ENCODE measurements around the gene CENPN. TPM values are rescaled to one million over a fixed set of nuclear protein-coding genes. Genes with fewer than 3 reads are reported as not detected.
A peak's percentile ranks its signal among the peaks of the same experiment; 100 is the strongest.

CENPN gene
- total and polyA plus RNA-seq, 2 of the 13 experiments (the other 11 are each of a cell fraction or from before 2014, with no cell fraction given) = 29.7 to 129 TPM

DNA sequence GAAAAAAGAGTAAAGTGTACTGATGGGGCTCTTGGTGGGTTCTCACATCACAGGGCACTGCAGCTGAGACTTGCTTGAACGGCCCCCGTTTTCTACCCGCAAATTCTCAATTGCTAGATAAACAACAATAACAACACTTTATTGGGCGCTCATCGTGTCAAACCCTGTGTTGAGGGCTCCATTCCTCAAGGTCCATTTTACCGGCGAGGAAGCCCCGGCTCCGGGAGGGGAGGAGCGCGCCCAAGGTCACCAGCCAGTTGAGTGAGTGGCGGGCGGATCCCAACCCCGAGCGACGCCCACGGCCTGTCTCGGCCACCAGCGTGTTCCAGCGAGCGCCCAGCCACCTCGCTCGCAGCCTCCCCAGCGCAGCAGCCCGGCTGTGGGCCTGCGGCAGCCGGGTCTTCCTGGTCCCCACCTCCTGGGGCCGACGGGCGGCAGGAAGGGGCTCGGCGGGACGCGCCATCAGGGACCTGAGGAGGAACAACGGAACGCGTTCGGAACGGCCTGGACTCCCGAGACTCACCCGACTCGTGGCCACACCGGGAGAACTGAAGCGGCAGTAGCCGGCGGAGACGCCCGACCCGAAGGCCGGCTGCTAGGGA is 702 bp upstream of the CENPN start (continued):
- TF ChIP-seq, protein P1, sequence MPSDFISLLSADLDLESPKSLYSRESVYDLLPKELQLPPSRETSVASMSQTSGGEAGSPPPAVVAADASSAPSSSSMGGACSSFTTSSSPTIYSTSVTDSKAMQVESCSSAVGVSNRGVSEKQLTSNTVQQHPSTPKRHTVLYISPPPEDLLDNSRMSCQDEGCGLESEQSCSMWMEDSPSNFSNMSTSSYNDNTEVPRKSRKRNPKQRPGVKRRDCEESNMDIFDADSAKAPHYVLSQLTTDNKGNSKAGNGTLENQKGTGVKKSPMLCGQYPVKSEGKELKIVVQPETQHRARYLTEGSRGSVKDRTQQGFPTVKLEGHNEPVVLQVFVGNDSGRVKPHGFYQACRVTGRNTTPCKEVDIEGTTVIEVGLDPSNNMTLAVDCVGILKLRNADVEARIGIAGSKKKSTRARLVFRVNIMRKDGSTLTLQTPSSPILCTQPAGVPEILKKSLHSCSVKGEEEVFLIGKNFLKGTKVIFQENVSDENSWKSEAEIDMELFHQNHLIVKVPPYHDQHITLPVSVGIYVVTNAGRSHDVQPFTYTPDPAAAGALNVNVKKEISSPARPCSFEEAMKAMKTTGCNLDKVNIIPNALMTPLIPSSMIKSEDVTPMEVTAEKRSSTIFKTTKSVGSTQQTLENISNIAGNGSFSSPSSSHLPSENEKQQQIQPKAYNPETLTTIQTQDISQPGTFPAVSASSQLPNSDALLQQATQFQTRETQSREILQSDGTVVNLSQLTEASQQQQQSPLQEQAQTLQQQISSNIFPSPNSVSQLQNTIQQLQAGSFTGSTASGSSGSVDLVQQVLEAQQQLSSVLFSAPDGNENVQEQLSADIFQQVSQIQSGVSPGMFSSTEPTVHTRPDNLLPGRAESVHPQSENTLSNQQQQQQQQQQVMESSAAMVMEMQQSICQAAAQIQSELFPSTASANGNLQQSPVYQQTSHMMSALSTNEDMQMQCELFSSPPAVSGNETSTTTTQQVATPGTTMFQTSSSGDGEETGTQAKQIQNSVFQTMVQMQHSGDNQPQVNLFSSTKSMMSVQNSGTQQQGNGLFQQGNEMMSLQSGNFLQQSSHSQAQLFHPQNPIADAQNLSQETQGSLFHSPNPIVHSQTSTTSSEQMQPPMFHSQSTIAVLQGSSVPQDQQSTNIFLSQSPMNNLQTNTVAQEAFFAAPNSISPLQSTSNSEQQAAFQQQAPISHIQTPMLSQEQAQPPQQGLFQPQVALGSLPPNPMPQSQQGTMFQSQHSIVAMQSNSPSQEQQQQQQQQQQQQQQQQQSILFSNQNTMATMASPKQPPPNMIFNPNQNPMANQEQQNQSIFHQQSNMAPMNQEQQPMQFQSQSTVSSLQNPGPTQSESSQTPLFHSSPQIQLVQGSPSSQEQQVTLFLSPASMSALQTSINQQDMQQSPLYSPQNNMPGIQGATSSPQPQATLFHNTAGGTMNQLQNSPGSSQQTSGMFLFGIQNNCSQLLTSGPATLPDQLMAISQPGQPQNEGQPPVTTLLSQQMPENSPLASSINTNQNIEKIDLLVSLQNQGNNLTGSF (CRISPR knock-in tag; IDR thresholded peaks at IDR 0.05) = no peak
- TF ChIP-seq SMYD3 (CRISPR knock-in tag; IDR thresholded peaks at IDR 0.05) (no peak), TEAD2 (CRISPR knock-in tag; IDR thresholded peaks at IDR 0.05) (no peak; the same call in 1 of the 2 replicates), ZNF768 (CRISPR knock-in tag; IDR thresholded peaks at IDR 0.05) (peak; percentile 71; the same call in 1 of the 2 replicates), MEIS2 (CRISPR knock-in tag; IDR thresholded peaks at IDR 0.05) (peak; percentile 45; the same call in 1 of the 2 replicates), HOXA9 (CRISPR knock-in tag; IDR thresholded peaks at IDR 0.05; ENCODE audit: borderline replicate concordance) (no peak), ARID2 (CRISPR knock-in tag; IDR thresholded peaks at IDR 0.05; ENCODE audit: borderline replicate concordance) (no peak), TBL1XR1 (IDR thresholded peaks at IDR 0.05; ENCODE audit: borderline replicate concordance, low read length, partially characterized antibody) (peak; percentile 5), KDM1A (CRISPR knock-in tag; IDR thresholded peaks at IDR 0.05) (0 out of 2 replicates have a peak, but pooled peaks have one; percentile 25), ZFP37 (CRISPR knock-in tag; IDR thresholded peaks at IDR 0.05; ENCODE audit: borderline replicate concordance) (no peak; the same call in 1 of the 2 replicates), NR1H2 (CRISPR knock-in tag; IDR thresholded peaks at IDR 0.05; ENCODE audit: borderline replicate concordance, low read depth) (no peak), PAWR (CRISPR knock-in tag; IDR thresholded peaks at IDR 0.05; ENCODE audit: borderline replicate concordance) (no peak), ZNF441 (CRISPR knock-in tag; IDR thresholded peaks at IDR 0.05; ENCODE audit: borderline replicate concordance) (peak; percentile 88; the same call in 1 of the 2 replicates), ETV5 (CRISPR knock-in tag; IDR thresholded peaks at IDR 0.05; ENCODE audit: borderline replicate concordance) (peak; percentile 16; the same call in 1 of the 2 replicates)
- TF ChIP-seq, protein P2, sequence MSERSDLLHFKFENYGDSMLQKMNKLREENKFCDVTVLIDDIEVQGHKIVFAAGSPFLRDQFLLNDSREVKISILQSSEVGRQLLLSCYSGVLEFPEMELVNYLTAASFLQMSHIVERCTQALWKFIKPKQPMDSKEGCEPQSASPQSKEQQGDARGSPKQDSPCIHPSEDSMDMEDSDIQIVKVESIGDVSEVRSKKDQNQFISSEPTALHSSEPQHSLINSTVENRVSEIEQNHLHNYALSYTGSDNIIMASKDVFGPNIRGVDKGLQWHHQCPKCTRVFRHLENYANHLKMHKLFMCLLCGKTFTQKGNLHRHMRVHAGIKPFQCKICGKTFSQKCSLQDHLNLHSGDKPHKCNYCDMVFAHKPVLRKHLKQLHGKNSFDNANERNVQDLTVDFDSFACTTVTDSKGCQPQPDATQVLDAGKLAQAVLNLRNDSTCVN (CRISPR knock-in tag; IDR thresholded peaks at IDR 0.05; ENCODE audit: borderline replicate concordance) = peak; percentile 19; the same call in 1 of the 2 replicates
- TF ChIP-seq, protein P3, sequence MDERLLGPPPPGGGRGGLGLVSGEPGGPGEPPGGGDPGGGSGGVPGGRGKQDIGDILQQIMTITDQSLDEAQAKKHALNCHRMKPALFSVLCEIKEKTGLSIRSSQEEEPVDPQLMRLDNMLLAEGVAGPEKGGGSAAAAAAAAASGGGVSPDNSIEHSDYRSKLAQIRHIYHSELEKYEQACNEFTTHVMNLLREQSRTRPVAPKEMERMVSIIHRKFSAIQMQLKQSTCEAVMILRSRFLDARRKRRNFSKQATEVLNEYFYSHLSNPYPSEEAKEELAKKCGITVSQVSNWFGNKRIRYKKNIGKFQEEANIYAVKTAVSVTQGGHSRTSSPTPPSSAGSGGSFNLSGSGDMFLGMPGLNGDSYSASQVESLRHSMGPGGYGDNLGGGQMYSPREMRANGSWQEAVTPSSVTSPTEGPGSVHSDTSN (CRISPR knock-in tag; IDR thresholded peaks at IDR 0.05) = no peak
- TF ChIP-seq, protein P4, sequence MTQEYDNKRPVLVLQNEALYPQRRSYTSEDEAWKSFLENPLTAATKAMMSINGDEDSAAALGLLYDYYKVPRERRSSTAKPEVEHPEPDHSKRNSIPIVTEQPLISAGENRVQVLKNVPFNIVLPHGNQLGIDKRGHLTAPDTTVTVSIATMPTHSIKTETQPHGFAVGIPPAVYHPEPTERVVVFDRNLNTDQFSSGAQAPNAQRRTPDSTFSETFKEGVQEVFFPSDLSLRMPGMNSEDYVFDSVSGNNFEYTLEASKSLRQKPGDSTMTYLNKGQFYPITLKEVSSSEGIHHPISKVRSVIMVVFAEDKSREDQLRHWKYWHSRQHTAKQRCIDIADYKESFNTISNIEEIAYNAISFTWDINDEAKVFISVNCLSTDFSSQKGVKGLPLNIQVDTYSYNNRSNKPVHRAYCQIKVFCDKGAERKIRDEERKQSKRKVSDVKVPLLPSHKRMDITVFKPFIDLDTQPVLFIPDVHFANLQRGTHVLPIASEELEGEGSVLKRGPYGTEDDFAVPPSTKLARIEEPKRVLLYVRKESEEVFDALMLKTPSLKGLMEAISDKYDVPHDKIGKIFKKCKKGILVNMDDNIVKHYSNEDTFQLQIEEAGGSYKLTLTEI (CRISPR knock-in tag; conservative IDR thresholded peaks at IDR 0.05) = no peak

Measured in HepG2 (cell line).